Lower leg skin (tissue), 3 donors: Measurements from ENCODE around the gene KCMF1.

Experiments used
- CTCF ChIP-seq, 3 donors: fragments of 450-650 bp; IDR thresholded peaks; one replicate each; pipeline ENCODE4 v1.5.1; 2016; ENCODE audit warnings: antibody characterized with exemption in 3 of 3, mild to moderate bottlenecking in 3 of 3, moderate library complexity in 2 of 3
- POLR2A ChIP-seq, 2 donors: fragments of 450-650 bp; IDR thresholded peaks; one replicate each; pipeline ENCODE4 v1.6.1; 2016 to 2017; ENCODE audit warnings: antibody characterized with exemption in 2 of 2, mild to moderate bottlenecking in 1 of 2, moderate library complexity in 1 of 2

GRCh38 chr2:84923009-84923408 lies 48.0 kb upstream of the KCMF1 start:
- no peak for TF ChIP-seq CTCF (IDR thresholded peaks at IDR 0.05)
- no peak for TF ChIP-seq POLR2A (IDR thresholded peaks at IDR 0.05)
